Right cardiac atrium (tissue), 5 donors: Measurements from ENCODE around the gene DLGAP4. TPM values are rescaled to one million over a fixed set of nuclear protein-coding genes. Genes with fewer than 3 reads are reported as not detected.
"Not testable (repeated sequence)": the region's sequence is repeated elsewhere in the genome, so short reads cannot be mapped to it uniquely, and the experiment has no call there.

ENCODE experiments used
- ATAC-seq, 2 donors: fragments of 200-7000 bp; cut with Tn5 transposase; one replicate each; pipeline versions ENCODE4 v1.8.0 to v1.9.1; 2020; ENCODE audit warnings: moderate library complexity in 2 of 2, mild to moderate bottlenecking in 1 of 2
- DNase-seq, 3 donors: peaks; one replicate each; pipeline ENCODE4 v3.0.0-alpha.2; 2020
- H3K27ac ChIP-seq: one replicate; pipeline ENCODE4 v1.5.1; 2013; ENCODE audit warnings: mild to moderate bottlenecking, low read length, control low read depth, moderate library complexity
- H3K27me3 ChIP-seq: one replicate; pipeline ENCODE4 v1.6.1; 2013; ENCODE audit not compliant: control insufficient read depth, insufficient read depth
- H3K4me1 ChIP-seq: one replicate; pipeline ENCODE4 v1.6.1; 2013; ENCODE audit warnings: low read length; ENCODE audit not compliant: control insufficient read depth, insufficient read depth
- H3K4me3 ChIP-seq: one replicate; pipeline ENCODE4 v1.5.1; 2013; ENCODE audit warnings: low read length, control low read depth
- H3K9me3 ChIP-seq: one replicate; pipeline ENCODE4 v1.6.1; 2013; ENCODE audit warnings: low read length; ENCODE audit not compliant: control insufficient read depth
- WGBS: extraction: QIAGEN DNeasy Blood & Tissue Kit; methylation state at CpG from one replicate; pipeline ENCODE4 v1.1.7; 2013; 5-methylcytosine and 5-hydroxymethylcytosine counted together
- intact Hi-C, 4 donors: fragments of 100-400 bp; cut with DNase I; formaldehyde crosslinking; loops; one replicate each; pipeline versions ENCODE4 v1.11.0 to v1.14.0; 2022 to 2023
- polyA plus RNA-seq: library from polyadenylated mRNA; stranded (reverse); fragments of 200-250 nt; gene quantifications from one replicate; pipeline ENCODE4 v1.2.3, GENCODE V29; 2013
- total RNA-seq, 4 donors: library from RNA; stranded (reverse); fragmentation: NEBNext Ultra II Directional; extraction: Animal tissue kit (Norgen Biotek cat#: 25700); gene quantifications; one replicate each; pipeline ENCODE4 v1.2.1, GENCODE V29; 2021
- donor health status: healthy with polysubstance abuse.
- donor health status: DM: no; HTN: yes; CAD: no.
- donor health status: DM: no; HTN: no; CAD: no.
- donor health status: DM: no; HTN: yes; CAD: no; lungs with severe emphysema.
- donor health status: DM: yes; HTN: yes; CAD: no.

Gene DLGAP4
- total and polyA plus RNA-seq, 5 donors = 40.7 to 60.5 (median 42.8) TPM

- Histone ChIP-seq H3K4me1 (no peaks in the 10 kb centered on the region), H3K9me3 (no peaks in the 10 kb centered on the region), H3K27ac (no peak overlapping the region), H3K4me3 (no peak overlapping the region), H3K27me3 (no peaks in the 10 kb centered on the region)
- WGBS = 71% methylated on average over 4 of the region's 4 CpGs
- no peak for DNase-seq
- intact Hi-C loops = no loop called here
- ATAC-seq = no peak
Observed at GRCh38 chr20:36374995-36375394, 68.9 kb downstream of the DLGAP4 start.

GRCh38 chr20:36377348-36378326 is 71.5 kb downstream of the DLGAP4 start:
- H3K4me3 ChIP-seq = no peak overlapping the region
- intact Hi-C loops = no loop called here
- 49% methylated on average over 22 of the region's 22 CpGs for WGBS
- H3K27me3 ChIP-seq = no peaks in the 10 kb centered on the region
- DNase-seq = no peak
- H3K27ac ChIP-seq = no peak overlapping the region
- H3K9me3 ChIP-seq = no peaks in the 10 kb centered on the region
- H3K4me1 ChIP-seq = no peaks in the 10 kb centered on the region
- ATAC-seq = no peak

- no peaks in the 10 kb centered on the region for H3K9me3 ChIP-seq
- H3K4me1 ChIP-seq = no peaks in the 10 kb centered on the region
- ATAC-seq = no peak
- H3K4me3 ChIP-seq = no peak overlapping the region
- H3K27me3 ChIP-seq = no peaks in the 10 kb centered on the region
- H3K27ac ChIP-seq = no peak overlapping the region
- WGBS = 73% methylated on average over 9 of the region's 9 CpGs
- no peak for DNase-seq
- intact Hi-C loops = no loop called here
Observed at GRCh38 chr20:36378686-36379085, 72.5 kb downstream of the DLGAP4 start.

GRCh38 chr20:36379914-36380313 is 73.8 kb downstream of the DLGAP4 start:
- intact Hi-C loops, DNase-seq, H3K27ac ChIP-seq, ATAC-seq, H3K27me3 ChIP-seq, H3K9me3 ChIP-seq, H3K4me3 ChIP-seq, H3K4me1 ChIP-seq: not testable (repeated sequence)
- 87% methylated on average over 1 of the region's 1 CpG for WGBS

- H3K4me1 ChIP-seq = no peaks in the 10 kb centered on the region
- no peak overlapping the region for H3K27ac ChIP-seq
- intact Hi-C loops = no loop called here
- no peaks in the 10 kb centered on the region for H3K27me3 ChIP-seq
- no peak overlapping the region for H3K4me3 ChIP-seq
- DNase-seq (no peak), ATAC-seq (no peak)
- H3K9me3 ChIP-seq = no peaks in the 10 kb centered on the region
- WGBS = under 1% methylated on average over 6 of the region's 6 CpGs
Observed at GRCh38 chr20:36384022-36384619, 78.0 kb downstream of the DLGAP4 start.

GRCh38 chr20:36385503-36385902 is 79.4 kb downstream of the DLGAP4 start:
- no peak for DNase-seq
- Histone ChIP-seq H3K27ac (no peak overlapping the region), H3K27me3 (no peaks in the 10 kb centered on the region), H3K4me3 (no peak overlapping the region), H3K9me3 (no peaks in the 10 kb centered on the region), H3K4me1 (no peaks in the 10 kb centered on the region)
- intact Hi-C loops = no loop called here
- 56% methylated on average over 3 of the region's 3 CpGs for WGBS
- no peak for ATAC-seq

- no peak for ATAC-seq
Observed at GRCh38 chr20:36386236-36386635, 80.1 kb downstream of the DLGAP4 start.

GRCh38 chr20:36390269-36390668 is 84.1 kb downstream of the DLGAP4 start:
- H3K4me3 ChIP-seq = no peak overlapping the region
- intact Hi-C loops = no loop called here
- ATAC-seq (no peak), DNase-seq (no peak)
- H3K27me3 ChIP-seq = no peaks in the 10 kb centered on the region
- WGBS = 71% methylated on average over 2 of the region's 2 CpGs
- H3K27ac ChIP-seq = no peak overlapping the region
- H3K4me1 ChIP-seq = no peaks in the 10 kb centered on the region
- H3K9me3 ChIP-seq = no peaks in the 10 kb centered on the region

More at GRCh38 chr20:36386236-36386635, 80.1 kb downstream of the DLGAP4 start:
- H3K9me3 ChIP-seq = no peaks in the 10 kb centered on the region
- intact Hi-C loops = no loop called here
- H3K4me3 ChIP-seq = no peak overlapping the region
- H3K27ac ChIP-seq = no peak overlapping the region
- DNase-seq = no peak
- H3K27me3 ChIP-seq = no peaks in the 10 kb centered on the region
- H3K4me1 ChIP-seq = no peaks in the 10 kb centered on the region

- WGBS = 43% methylated on average over 6 of the region's 6 CpGs
- Histone ChIP-seq H3K4me3 (no peak overlapping the region), H3K4me1 (no peaks in the 10 kb centered on the region), H3K9me3 (no peaks in the 10 kb centered on the region), H3K27me3 (no peaks in the 10 kb centered on the region), H3K27ac (no peak overlapping the region)
- ATAC-seq = no peak
- DNase-seq = no peak
- intact Hi-C loops = no loop called here
Observed at GRCh38 chr20:36390719-36391415, 84.7 kb downstream of the DLGAP4 start.

- 26% methylated on average over 5 of the region's 5 CpGs for WGBS
- H3K4me3 ChIP-seq = no peak overlapping the region
- no peak overlapping the region for H3K27ac ChIP-seq
- DNase-seq (no peak), ATAC-seq (no peak)
- intact Hi-C loops = no loop called here
- H3K4me1 ChIP-seq = no peaks in the 10 kb centered on the region
- no peaks in the 10 kb centered on the region for H3K9me3 ChIP-seq
- H3K27me3 ChIP-seq = no peaks in the 10 kb centered on the region
Observed at GRCh38 chr20:36391456-36391855, 85.3 kb downstream of the DLGAP4 start.

- WGBS = 47% methylated on average over 5 of the region's 5 CpGs
- no peak for DNase-seq
- intact Hi-C loops = no loop called here
- no peak overlapping the region for H3K27ac ChIP-seq
- no peak overlapping the region for H3K4me3 ChIP-seq
- no peak for ATAC-seq
- H3K4me1 ChIP-seq = no peaks in the 10 kb centered on the region
- H3K9me3 ChIP-seq = no peaks in the 10 kb centered on the region
- no peaks in the 10 kb centered on the region for H3K27me3 ChIP-seq
Observed at GRCh38 chr20:36391955-36392354, 85.8 kb downstream of the DLGAP4 start.
